Esophagus muscularis mucosa (tissue), 4 donors: ENCODE data around the gene FRMD5.

Source experiments
- EP300 ChIP-seq: sonication (generic); formaldehyde crosslinking; IDR thresholded peaks from one replicate; pipeline ENCODE4 v1.6.1; 2017; ENCODE audit warnings: antibody characterized with exemption
- POLR2A ChIP-seq: fragments of 450-650 bp; IDR thresholded peaks from one replicate; pipeline ENCODE4 v1.6.1; 2017; ENCODE audit warnings: antibody characterized with exemption, moderate library complexity, mild to moderate bottlenecking, low read depth
- POLR2AphosphoS5 ChIP-seq, 2 donors: sonication (generic); formaldehyde crosslinking; IDR thresholded peaks; one replicate each; pipeline ENCODE4 v1.6.1; 2017; ENCODE audit warnings: antibody characterized with exemption in 2 of 2
- TF ChIP-seq, protein P1 (sequence below), 3 experiments: fragments of 200-600 bp in 2 of 3; fragments of 450-650 bp in 1 of 3; sonication (generic) in 2 of 3; IDR thresholded peaks; one replicate each; pipeline ENCODE4 v1.5.1; 2017 to 2019; ENCODE audit warnings: antibody characterized with exemption in 3 of 3, mild to moderate bottlenecking in 2 of 3, moderate library complexity in 1 of 3

DNA sequence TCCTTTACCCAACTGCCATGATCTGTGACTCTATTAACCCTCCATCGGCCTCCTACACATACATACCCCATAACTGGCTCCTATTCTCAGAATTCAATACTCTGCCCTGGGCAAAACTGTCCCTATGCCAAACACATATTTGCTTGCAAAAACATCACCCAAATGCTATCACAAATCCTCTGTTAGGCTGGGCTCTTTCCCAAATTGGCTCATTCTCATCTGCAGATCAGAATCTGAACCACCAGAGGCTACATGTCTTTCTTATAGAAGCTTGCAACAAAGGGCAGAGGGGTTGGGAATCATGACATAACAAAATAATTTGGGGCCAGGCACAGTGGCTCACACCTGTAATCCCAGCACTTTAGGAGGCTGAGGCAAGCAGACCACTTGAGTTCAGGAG is 48.1 kb upstream of the FRMD5 start:
- TF ChIP-seq, protein P1, sequence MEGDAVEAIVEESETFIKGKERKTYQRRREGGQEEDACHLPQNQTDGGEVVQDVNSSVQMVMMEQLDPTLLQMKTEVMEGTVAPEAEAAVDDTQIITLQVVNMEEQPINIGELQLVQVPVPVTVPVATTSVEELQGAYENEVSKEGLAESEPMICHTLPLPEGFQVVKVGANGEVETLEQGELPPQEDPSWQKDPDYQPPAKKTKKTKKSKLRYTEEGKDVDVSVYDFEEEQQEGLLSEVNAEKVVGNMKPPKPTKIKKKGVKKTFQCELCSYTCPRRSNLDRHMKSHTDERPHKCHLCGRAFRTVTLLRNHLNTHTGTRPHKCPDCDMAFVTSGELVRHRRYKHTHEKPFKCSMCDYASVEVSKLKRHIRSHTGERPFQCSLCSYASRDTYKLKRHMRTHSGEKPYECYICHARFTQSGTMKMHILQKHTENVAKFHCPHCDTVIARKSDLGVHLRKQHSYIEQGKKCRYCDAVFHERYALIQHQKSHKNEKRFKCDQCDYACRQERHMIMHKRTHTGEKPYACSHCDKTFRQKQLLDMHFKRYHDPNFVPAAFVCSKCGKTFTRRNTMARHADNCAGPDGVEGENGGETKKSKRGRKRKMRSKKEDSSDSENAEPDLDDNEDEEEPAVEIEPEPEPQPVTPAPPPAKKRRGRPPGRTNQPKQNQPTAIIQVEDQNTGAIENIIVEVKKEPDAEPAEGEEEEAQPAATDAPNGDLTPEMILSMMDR (IDR thresholded peaks at IDR 0.05): no peak
- no peak for TF ChIP-seq POLR2AphosphoS5 (IDR thresholded peaks at IDR 0.05)
- TF ChIP-seq POLR2A: no peak
- TF ChIP-seq EP300: no peak
